ENCODE results near the gene CEP164.

CEP164 gene

DNA sequence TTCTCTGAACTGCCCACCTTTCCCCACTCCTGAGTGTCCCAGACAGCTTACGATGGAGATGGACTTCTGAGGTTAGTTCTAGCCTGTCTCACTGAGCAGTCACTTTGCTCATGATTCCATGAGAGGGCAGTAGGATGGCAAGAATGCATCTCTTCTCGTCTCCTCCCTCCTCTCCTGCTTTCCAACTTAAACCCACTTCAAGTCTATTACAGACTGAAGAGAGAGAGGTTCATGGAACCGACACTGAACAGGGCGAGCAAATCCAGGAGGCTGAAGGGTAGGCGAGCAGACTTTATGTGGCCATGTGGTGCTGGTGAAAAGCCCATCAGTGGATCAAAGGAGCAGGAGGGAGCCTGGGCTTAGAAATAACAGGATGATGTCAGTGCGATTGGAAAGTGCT lies 38.6 kb downstream of the CEP164 start:
- Mint-ChIP-seq H3K27me3 (no peaks in the 10 kb centered on the region), H3K4me3 (no peak overlapping the region), H3K36me3 (ENCODE audit: low read depth) (peaks cover 50% of the 10 kb centered on the region), H3K4me1 (no peaks in the 10 kb centered on the region), H3K27ac (no peak overlapping the region), H3K9me3 (no peaks in the 10 kb centered on the region)
- DNase-seq: no peak
- ATAC-seq: no peak

DNA sequence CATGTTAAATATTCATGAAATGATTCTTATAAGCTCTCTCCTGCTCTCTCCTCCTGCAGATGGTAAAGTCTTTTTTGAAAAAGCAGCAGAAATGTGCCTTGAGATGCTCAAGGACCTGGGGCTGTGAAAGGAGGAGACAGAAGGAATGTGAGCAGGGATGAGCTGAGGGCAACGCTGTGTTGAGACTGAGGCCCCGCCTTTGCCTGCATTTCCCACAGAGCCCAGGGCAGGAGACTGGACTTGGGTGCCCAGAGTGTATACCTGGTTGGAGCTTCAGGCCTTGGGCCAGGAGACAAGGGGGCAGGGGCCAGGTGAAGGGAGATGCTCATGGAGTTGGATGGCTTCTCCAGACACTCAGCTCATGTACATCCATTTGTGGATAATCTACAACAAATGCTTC lies 39.2 kb downstream of the CEP164 start:
- Mint-ChIP-seq H3K36me3 (ENCODE audit: low read depth) (peaks cover 48% of the 10 kb centered on the region), H3K4me1 (no peaks in the 10 kb centered on the region), H3K27ac (no peak overlapping the region), H3K9me3 (no peaks in the 10 kb centered on the region), H3K4me3 (no peak overlapping the region), H3K27me3 (no peaks in the 10 kb centered on the region)
- ATAC-seq (no peak), DNase-seq (no peak)

DNA sequence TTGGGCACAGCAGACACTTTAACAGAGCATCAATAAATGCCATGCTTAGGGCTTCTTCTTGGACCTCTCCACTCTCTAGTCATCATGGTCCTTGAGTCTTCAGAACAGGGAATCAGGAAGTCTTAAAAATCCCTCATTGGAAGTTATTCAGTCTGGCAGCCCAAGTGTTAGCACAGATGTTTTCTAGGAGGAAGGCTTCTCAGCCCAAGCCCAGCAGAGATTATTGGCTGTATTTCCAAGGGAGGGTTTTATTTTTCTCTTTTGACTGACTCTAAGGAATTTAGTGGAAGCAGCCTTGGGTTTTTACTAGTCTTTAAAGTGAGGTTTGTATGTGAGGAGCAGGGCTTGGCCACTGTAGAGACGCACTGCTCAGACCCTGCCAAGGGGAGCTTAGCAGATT lies 41.9 kb downstream of the CEP164 start:
- H3K27ac Mint-ChIP-seq: no peak overlapping the region
- no peak overlapping the region for H3K4me3 Mint-ChIP-seq
- no peak for DNase-seq
- no peaks in the 10 kb centered on the region for H3K27me3 Mint-ChIP-seq
- no peaks in the 10 kb centered on the region for H3K9me3 Mint-ChIP-seq
- no peaks in the 10 kb centered on the region for H3K4me1 Mint-ChIP-seq
- ATAC-seq: no peak
- H3K36me3 Mint-ChIP-seq (ENCODE audit: low read depth): peaks cover 47% of the 10 kb centered on the region

DNA sequence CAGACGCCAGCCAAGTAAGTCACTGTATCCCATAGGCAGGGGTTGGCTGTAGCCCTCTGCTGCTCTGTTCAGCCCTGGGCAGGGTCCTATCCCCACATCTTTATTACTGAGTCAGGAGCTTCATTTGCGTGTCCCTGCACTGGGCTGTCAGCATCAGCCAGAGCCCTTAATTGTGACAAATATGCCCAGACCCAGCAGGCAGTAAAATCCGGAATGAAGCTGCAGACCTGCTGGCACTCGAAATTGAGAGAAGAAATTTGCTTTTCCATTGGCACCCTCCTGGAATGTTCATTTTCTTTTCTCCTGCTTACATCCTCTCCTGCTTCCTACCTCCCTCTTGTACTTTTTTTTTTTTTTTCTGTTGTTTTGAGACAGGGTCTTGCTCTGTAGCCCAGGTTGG lies 43.8 kb downstream of the CEP164 start:
- H3K9me3 Mint-ChIP-seq: no peaks in the 10 kb centered on the region
- no peaks in the 10 kb centered on the region for H3K27me3 Mint-ChIP-seq
- H3K4me1 Mint-ChIP-seq: no peaks in the 10 kb centered on the region
- no peak overlapping the region for H3K4me3 Mint-ChIP-seq
- H3K27ac Mint-ChIP-seq: no peak overlapping the region
- no peak for ATAC-seq
- H3K36me3 Mint-ChIP-seq (ENCODE audit: low read depth): peaks cover 46% of the 10 kb centered on the region
- no peak for DNase-seq

DNA sequence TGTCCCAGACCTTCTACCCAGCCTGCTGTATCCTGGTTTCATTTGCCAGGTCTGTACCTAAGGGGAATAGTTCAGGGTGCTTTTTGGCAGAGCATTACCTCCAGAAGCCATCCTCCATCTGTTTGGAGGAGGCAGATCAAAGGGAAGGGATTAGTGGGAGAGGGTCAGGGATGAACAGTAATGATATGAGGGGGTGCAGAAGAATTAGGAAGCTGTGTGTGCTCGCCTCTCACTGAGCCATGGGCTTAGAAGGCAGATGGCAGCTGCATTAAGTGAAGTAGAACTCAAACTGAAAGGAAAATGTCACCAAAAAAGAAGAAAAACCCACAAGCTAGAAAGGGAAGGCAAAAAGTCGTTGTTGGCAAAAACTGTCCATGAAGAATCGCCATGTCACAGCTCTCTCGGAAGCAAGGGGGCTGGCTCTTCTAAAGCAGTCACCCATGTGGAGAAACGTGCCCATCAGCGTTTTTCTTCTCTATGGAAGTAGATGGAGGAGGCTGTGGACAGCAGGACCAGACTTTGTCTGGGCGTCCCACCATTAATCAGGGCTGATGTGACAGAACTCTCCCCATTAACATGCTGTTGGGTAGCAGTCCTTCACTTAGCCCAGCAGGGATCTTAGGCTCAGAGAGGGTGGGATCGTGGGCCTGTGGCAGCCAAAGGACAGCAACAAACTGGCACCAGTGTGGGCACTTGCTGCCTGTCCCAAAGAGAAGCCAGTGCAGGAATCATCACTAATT lies 46.8 kb downstream of the CEP164 start:
- Mint-ChIP-seq H3K4me3 (no peak overlapping the region), H3K36me3 (ENCODE audit: low read depth) (peaks cover 44% of the 10 kb centered on the region), H3K27ac (peak overlapping the region; percentile 31), H3K9me3 (no peaks in the 10 kb centered on the region), H3K4me1 (no peaks in the 10 kb centered on the region), H3K27me3 (no peaks in the 10 kb centered on the region)
- no peak for ATAC-seq
- DNase-seq: no peak

DNA sequence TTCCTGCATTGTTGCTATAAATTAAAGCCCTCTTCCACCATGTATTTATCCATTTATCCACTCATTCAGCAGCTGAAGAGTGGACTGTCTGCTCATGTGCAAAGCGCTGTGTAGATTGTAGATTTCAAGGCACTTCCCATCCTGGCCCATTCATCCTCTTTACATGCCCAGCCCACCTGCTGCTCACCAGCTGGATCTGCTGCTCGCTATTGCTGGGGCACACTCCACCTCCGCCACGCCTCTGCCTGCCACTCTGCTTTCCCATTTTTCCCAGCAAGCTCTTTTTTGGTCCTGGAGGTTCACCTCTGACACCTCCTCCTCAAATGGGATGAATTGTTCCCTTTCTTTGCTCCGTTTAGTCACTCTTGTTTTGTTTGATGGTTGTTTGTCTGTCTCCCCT lies 48.3 kb downstream of the CEP164 start:
- H3K27ac Mint-ChIP-seq: no peak overlapping the region
- ATAC-seq (no peak), DNase-seq (no peak)
- no peaks in the 10 kb centered on the region for H3K9me3 Mint-ChIP-seq
- no peaks in the 10 kb centered on the region for H3K4me1 Mint-ChIP-seq
- H3K27me3 Mint-ChIP-seq: no peaks in the 10 kb centered on the region
- H3K36me3 Mint-ChIP-seq (ENCODE audit: low read depth): peaks cover 43% of the 10 kb centered on the region
- H3K4me3 Mint-ChIP-seq: no peak overlapping the region

DNA sequence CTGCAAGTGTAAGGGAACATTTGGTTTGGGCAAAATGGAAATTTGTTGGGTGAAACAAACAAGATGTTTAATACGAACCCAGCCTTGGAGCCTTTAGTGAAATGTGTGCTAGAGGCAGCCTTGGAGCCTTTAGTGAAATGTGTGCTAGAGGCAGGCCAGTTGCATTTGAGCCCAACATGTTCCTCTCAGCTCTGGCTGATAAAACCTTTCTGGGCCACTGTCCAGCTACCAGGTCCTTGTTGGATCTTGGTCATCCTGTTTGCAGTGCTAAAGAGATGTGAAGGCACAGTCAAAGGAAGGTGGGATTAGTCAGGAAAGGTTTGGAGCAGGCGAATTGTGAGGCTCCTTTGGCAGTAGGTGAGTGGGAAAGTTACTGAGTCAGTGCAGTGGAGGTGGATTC lies 48.9 kb downstream of the CEP164 start:
- no peak overlapping the region for H3K27ac Mint-ChIP-seq
- H3K4me3 Mint-ChIP-seq: no peak overlapping the region
- H3K27me3 Mint-ChIP-seq: no peaks in the 10 kb centered on the region
- H3K4me1 Mint-ChIP-seq: no peaks in the 10 kb centered on the region
- peaks cover 42% of the 10 kb centered on the region for H3K36me3 Mint-ChIP-seq (ENCODE audit: low read depth)
- ATAC-seq (no peak), DNase-seq (no peak)
- no peaks in the 10 kb centered on the region for H3K9me3 Mint-ChIP-seq

DNA sequence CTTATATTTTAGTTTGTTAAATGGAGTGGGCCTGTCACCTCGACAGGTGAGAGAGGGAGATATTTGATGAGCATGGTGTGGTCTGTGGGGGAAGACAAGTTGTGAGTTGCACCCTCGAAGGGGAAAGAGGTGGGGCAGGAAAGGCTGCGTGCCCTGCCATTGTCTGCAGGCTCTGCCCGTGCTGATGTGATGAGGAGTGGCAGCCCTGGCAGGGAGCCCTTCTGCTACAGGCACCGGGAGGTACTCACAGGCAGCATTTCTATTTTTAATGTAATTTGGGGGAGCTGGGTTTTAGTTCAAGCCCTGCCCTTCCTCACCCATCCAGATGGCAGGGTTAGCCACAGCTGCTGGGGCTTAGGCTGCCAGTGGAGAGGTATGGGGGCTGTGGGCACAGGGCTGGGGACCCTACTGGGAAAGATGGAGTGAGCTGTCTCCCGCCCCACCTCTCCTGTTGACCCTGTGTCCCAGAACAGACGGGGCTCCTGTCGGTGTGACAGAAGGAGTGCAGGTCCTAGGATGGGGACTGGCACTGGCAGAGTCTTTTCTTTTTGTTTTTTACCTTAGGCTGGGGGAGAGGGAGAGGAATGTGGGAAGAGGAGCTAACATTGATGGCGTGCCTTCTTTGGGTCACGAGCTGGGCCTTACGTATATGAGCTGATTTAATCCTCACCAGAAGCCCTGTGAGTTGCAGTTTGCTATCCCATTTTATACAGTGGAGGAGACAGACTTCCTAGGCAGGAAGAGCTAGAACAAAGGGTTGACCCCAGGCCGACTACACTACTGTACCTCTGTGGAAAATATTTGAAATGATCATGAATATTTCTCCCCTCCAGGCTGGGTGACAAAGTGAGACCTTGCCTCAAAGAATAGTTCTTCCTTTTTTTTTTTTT lies 51.6 kb downstream of the CEP164 start:
- Mint-ChIP-seq H3K4me1 (no peaks in the 10 kb centered on the region), H3K9me3 (no peaks in the 10 kb centered on the region), H3K36me3 (ENCODE audit: low read depth) (peaks cover 27% of the 10 kb centered on the region), H3K27ac (no peak overlapping the region), H3K27me3 (no peaks in the 10 kb centered on the region), H3K4me3 (no peak overlapping the region)
- no peak for ATAC-seq
- no peak for DNase-seq

DNA sequence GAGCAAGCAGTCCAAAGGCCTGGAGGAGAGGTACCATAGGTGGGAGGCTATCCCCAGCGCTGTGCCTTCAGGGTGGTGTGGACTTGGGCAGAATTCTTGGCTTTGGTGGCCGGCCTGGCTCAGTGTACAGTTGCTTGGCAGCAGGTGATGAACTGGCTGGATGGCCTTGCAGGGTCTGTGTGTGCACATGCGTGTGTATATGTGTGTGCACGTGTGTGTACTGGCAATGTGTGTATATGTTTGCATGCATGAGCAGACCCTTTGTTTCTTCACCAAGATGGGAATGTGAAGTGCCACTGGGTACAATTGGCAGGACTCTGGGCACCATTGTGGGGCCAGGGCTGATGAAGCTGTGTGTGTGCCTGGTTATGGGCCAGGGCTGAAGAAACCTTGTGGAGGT lies 53.0 kb downstream of the CEP164 start:
- DNase-seq (no peak), ATAC-seq (no peak)
- Mint-ChIP-seq H3K9me3 (no peaks in the 10 kb centered on the region), H3K4me1 (no peaks in the 10 kb centered on the region), H3K36me3 (ENCODE audit: low read depth) (peaks cover 26% of the 10 kb centered on the region), H3K27me3 (no peaks in the 10 kb centered on the region), H3K27ac (no peak overlapping the region), H3K4me3 (no peak overlapping the region)

DNA sequence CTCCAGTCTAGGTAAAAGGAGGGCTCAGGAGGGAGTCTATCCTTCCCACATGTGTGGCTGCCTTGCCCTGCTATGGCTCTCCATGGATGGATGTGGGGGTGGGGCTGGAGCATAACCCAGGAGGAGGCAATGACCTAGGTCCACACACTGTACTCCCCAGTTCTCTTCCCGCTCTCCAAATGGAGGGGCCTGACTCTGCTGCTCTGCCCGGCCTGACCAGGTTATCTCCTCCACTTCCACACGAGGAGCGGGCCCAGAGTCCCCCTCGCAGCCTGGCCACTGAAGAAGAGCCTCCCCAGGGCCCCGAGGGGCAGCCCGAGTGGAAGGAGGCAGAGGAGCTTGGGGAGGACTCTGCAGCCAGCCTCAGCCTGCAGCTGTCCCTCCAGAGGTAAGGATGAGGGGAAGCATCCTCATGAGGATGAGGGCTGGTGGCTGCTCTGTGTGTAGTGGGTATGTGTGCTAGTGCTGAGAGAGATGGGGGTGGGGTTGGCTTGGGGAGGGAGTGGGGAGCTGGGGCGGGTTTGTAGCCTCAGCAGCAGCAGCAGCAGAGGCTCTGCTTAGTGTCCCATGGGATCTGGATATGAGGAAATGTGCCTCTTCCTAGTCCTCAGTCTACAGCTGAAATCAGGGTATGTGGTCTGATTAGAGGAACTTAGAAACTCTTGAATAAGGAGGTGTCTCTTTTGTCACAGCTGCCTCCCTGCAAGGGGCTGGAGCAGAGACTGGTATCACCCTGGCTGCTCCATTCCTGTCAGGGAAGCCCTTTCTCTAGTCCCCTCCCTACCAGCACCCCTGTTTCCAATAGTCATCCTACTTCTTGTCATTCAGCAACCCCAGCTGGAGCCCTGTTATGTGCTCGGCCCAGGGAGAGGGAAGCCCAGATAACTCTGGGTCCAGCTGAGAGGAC lies 54.1 kb downstream of the CEP164 start:
- Mint-ChIP-seq H3K27ac (no peak overlapping the region), H3K4me3 (no peak overlapping the region), H3K27me3 (no peaks in the 10 kb centered on the region), H3K4me1 (no peaks in the 10 kb centered on the region), H3K36me3 (ENCODE audit: low read depth) (peaks cover 21% of the 10 kb centered on the region), H3K9me3 (no peaks in the 10 kb centered on the region)
- no peak for DNase-seq
- no peak for ATAC-seq

DNA sequence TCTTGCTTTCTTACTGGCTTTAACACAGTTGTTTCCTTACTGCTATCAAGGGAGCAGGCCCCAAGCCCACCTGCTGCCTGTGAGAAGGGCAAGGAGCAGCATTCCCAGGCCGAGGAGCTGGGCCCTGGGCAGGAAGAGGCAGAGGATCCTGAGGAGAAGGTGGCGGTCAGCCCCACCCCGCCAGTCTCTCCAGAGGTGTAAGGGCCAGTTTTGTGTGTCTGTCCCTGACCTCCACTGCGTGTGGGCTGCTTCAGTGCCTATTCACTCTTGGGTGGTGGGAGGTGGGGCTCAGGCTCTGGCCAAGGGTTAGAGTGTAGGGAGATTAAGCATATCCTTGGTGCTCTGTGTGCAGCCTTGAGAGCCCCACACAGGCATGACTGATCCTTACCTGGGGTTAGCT lies 55.1 kb downstream of the CEP164 start:
- Mint-ChIP-seq H3K4me3 (no peak overlapping the region), H3K4me1 (no peaks in the 10 kb centered on the region), H3K27me3 (no peaks in the 10 kb centered on the region), H3K27ac (no peak overlapping the region), H3K9me3 (no peaks in the 10 kb centered on the region), H3K36me3 (ENCODE audit: low read depth) (peaks cover 18% of the 10 kb centered on the region)
- no peak for DNase-seq
- no peak for ATAC-seq

DNA sequence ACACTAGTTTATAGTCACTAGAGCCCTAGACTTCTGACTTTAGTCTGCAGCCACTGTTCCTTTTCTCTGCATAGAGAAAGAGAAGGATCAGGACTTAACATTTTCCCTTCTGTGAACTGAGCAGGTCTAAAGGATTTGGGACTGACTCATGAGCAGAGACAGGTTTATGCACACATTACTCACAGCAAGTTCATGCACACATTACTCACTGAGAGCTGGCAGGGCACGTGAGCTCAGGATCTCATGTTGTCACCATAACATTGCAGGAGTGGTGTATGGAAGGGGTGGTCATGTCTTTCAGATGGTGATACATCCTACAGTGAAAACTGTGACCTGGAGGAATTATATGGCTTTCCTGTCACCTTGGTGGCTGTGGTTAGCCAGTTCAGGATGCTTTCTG lies 56.4 kb downstream of the CEP164 start:
- Mint-ChIP-seq H3K4me3 (no peak overlapping the region), H3K9me3 (no peaks in the 10 kb centered on the region), H3K27ac (no peak overlapping the region), H3K36me3 (ENCODE audit: low read depth) (peaks cover 20% of the 10 kb centered on the region), H3K4me1 (no peaks in the 10 kb centered on the region), H3K27me3 (no peaks in the 10 kb centered on the region)
- peak; percentile 21 for ATAC-seq
- no peak for DNase-seq

DNA sequence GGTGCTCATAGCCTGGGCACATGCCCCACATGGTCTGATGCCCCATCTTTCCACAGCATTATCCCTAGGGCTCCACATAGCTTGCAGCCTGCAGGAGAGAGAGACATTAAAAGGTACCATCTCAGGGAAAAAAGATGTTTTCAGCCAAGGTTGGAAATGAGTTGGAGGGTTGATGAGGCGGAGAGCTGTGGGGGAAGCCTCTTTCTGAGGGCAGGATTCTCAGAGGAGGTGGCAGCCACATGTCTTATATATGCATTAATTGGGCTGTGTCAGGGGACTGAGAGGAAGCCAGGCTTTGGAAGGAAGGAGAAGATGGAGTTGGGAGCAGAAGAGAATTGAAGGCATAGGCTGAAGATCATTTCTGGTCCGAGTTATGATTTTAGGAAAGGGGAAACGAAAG lies 57.8 kb downstream of the CEP164 start:
- Mint-ChIP-seq H3K27me3 (no peaks in the 10 kb centered on the region), H3K4me3 (no peak overlapping the region), H3K27ac (no peak overlapping the region), H3K9me3 (no peaks in the 10 kb centered on the region), H3K36me3 (ENCODE audit: low read depth) (peaks cover 24% of the 10 kb centered on the region), H3K4me1 (no peaks in the 10 kb centered on the region)
- ATAC-seq (no peak), DNase-seq (no peak)

DNA sequence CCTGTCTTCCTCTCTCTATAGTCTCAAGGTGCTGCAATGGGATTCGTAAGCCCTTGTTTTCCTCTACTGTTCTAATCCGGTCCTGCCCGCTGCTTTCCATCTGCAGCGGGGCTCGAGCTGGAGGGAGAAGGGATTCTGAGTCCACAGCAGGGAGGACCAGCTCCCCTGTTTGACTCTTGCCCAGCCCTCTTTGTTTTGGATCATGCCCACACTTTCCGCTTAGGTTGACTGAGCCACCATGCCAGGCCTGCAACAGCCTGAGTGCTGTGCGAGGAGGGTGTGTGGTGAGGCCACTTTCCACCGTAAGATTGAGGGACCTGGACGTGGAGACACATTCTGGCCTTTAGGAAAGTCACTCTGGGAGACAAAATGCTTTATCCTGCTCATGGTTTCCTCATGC lies 58.3 kb downstream of the CEP164 start:
- DNase-seq (no peak), ATAC-seq (no peak)
- peaks cover 26% of the 10 kb centered on the region for H3K36me3 Mint-ChIP-seq (ENCODE audit: low read depth)
- H3K27me3 Mint-ChIP-seq: no peaks in the 10 kb centered on the region
- H3K4me1 Mint-ChIP-seq: no peaks in the 10 kb centered on the region
- H3K9me3 Mint-ChIP-seq: no peaks in the 10 kb centered on the region
- H3K27ac Mint-ChIP-seq: no peak overlapping the region
- H3K4me3 Mint-ChIP-seq: no peak overlapping the region
